AG09309 (cell line): Measurements from ENCODE around the gene ZNF680.
A peak's percentile ranks its signal among the peaks of the same experiment; 100 is the strongest.

Experiments
- DNase-seq: peaks from one replicate; pipeline ENCODE4 v3.0.0-alpha.2; 2010; ENCODE audit warnings: low read depth
- H3K4me3 ChIP-seq: 2 replicates; pipeline ENCODE4 v1.5.1; 2011; ENCODE audit warnings: mild to moderate bottlenecking, low read depth, low read length, moderate library complexity; ENCODE audit not compliant: control insufficient read depth
- CTCF ChIP-seq: IDR thresholded peaks from 2 replicates; pipeline ENCODE4 v1.5.1; 2011; ENCODE audit warnings: mild to moderate bottlenecking, low read depth, low read length, inconsistent platforms; ENCODE audit not compliant: insufficient read depth, control insufficient read depth; ENCODE audit errors: missing control alignments

The ZNF680 gene

DNA sequence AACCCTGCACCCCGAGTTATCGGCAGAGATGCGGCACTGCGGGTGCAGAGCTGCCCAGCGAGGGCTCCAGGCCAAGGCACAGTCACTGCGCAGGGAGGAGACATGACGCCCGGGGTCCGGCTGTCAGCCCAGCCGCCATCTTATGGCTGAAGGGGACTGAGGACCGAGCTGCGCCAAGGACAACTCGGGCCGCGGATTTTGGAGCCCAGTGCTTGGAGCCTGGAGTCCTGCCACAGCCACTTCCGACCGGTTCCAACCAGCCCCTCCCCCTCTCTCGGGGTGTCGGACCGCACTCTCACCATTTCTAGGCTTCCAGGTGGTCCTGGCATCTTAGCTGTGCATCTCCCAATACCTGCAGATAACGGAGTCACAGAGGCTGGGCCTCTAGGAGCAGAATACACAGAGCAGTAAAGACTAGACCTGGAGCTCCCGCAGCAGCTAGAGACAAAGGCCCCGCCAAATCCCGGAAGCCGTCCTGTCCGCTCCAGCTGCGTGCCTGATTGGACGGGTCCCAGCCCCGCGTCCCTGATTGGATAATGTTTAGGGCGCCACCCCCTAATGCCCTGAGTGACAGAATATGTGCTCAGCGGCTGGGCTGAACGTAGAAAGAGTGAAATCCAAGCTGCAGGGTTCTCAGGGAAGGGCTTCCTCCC is at the start of gene ZNF680:
Gene ZNF680, minus strand, starts transcription at position 446 of the 653 bp plus-strand sequence. Its CDS starts 117 bp downstream, at position 329.
- DNase-seq = peak; percentile 71
- no peak for TF ChIP-seq CTCF
- H3K4me3 ChIP-seq = peak within 1 kb of the TSS; percentile 94

DNA sequence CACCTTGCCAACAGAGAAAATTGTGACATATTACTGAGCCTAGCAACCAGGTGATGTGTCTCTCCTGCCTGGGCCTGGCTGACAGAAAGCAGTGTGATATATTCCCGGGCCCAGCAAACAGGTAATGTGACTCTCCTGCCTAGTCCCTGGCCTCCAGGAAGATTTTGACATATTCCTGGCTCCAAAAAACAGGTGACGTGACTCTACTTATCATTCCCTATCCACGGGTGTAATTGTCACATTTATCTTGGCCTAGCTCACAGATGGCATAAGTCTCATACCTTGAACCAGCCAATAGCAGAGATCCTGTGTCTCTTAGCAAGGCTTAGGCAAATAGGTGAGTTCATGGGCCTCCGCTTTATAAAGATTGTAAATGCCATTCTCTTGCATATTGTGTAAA is 49.6 kb upstream of the ZNF680 start:
- no peak for TF ChIP-seq CTCF
- no peak for DNase-seq
- H3K4me3 ChIP-seq = no peak overlapping the region

DNA sequence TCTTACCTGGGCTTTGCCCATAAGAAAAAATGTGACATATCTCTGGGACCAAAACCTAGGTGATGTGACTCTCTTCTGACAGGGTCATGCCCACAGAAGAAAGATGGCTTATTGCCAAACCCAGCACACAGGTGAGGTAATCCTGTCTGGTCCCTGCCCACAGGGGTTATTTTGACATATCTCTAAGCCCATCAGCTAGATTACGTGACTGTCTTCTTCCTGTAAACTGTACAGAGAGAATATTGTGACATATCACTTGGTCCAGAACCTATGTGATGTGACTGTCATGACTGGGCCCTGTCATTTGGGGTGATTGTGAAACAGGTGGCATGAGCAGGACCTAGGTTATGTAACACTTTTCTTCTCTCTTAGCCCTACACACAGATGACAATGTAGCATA is 48.8 kb upstream of the ZNF680 start:
- H3K4me3 ChIP-seq = no peak overlapping the region
- no peak for TF ChIP-seq CTCF
- no peak for DNase-seq

DNA sequence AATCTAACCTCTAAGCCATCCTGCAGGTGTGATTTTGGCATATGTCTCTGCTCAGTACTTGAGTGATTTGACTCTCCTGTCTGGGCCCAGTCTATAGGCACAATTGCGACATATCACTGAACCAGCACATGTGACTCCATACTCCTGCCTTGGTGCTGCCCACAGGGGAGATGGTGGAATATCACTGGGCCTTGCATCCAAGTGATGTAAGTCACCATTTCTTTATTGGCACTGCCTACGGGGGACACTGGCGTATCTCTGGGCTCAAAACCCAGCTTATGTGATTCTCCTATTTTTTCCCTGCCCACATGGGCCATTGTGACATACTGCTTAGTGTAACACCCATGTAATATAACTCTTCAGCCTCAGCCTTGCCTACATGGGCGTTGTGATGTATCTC is 48.1 kb upstream of the ZNF680 start:
- TF ChIP-seq CTCF = no peak
- DNase-seq = no peak
- no peak overlapping the region for H3K4me3 ChIP-seq

DNA sequence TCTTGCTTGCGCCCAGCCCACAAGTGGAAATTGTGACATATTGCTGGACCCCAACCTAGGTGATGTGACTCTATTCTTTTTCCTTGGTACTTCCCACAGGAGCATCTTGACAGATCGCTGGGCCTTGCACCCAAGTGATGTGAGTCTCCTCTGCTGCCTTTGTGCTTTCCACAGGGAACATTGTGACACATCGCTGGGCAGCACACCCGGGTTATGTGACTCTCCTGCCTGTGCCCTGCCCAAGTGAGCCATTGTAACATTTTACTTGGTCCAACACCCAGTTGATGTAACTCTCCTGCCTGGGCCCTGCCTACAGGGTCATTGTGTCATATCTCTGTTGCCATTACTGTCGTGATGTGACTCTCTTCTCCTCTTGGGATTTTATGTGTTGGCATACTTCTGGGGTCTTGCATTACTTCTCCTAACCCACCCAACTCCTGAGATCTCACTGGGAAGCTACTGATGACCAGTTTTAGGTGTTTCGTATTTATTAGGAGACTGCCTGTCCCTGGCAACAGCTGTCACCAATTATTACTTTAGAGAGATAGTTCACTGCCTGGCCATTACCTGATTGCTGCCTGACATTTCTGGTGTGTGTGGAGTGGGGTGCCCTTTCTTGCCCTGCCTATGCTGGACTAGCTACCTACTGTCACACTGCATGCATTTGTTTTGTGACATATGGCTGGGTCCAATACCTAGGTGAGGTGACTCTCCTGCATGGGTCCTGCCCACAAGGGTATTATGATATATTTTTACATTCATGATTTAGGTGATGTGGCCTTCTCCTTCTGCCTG is 45.4 kb upstream of the ZNF680 start:
- TF ChIP-seq CTCF = no peak
- no peak overlapping the region for H3K4me3 ChIP-seq
- no peak for DNase-seq

DNA sequence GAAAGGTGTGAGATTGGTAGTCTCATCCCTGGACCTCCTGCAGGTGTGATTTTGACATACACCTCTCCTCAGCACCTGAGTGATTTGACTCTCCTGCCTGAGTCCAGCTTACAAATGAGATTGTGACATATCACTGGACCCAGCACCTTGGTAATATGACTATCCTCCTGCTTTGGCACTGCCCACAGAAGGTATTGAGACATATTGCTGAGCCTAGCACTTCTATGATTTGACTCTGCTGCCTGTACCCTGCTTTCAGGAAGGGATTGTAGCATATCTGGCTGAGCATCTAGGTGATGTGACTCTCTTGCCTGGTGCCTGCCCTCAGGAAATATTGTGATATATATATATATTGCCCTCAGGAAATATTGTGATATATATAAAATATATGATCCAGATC is 43.5 kb upstream of the ZNF680 start:
- H3K4me3 ChIP-seq = no peak overlapping the region
- no peak for TF ChIP-seq CTCF
- no peak for DNase-seq

GRCh38 chr7:64603271-64603670 is 40.4 kb upstream of the ZNF680 start:
- no peak for TF ChIP-seq CTCF
- no peak overlapping the region for H3K4me3 ChIP-seq
- DNase-seq = no peak
